HG03432 (cell line): ENCODE measurements around the gene FSTL5.
"Not testable (repeated sequence)": the region's sequence is repeated elsewhere in the genome, so short reads cannot be mapped to it uniquely, and the experiment has no call there.

Source experiments
- ATAC-seq: cut with Tn5 transposase; IDR thresholded peaks from one replicate; pipeline ENCODE4 v1.9.1; 2021; ENCODE audit warnings: mild to moderate bottlenecking, moderate library complexity; ENCODE audit not compliant: unreplicated experiment

Gene FSTL5

GRCh38 chr4:162104459-162105124, 59.2 kb downstream of the FSTL5 start:
- ATAC-seq, result no peak

GRCh38 chr4:162103908-162104307, 59.9 kb downstream of the FSTL5 start:
- not testable (repeated sequence) for ATAC-seq

GRCh38 chr4:162102713-162103112, 61.1 kb downstream of the FSTL5 start:
- ATAC-seq, result no peak

- ATAC-seq, result no peak
Measured at GRCh38 chr4:162101337-162101736, 62.5 kb downstream of the FSTL5 start.

GRCh38 chr4:162075726-162076125, 88.1 kb downstream of the FSTL5 start:
- ATAC-seq, result no peak

- no peak for ATAC-seq
Measured at GRCh38 chr4:162061214-162061613, 102.6 kb downstream of the FSTL5 start.

- ATAC-seq, result no peak
Measured at GRCh38 chr4:162059656-162060055, 104.1 kb downstream of the FSTL5 start.

- ATAC-seq, result no peak
Measured at GRCh38 chr4:162056990-162057389, 106.8 kb downstream of the FSTL5 start.

GRCh38 chr4:162046135-162046534, 117.7 kb downstream of the FSTL5 start:
- ATAC-seq, result no peak

- no peak for ATAC-seq
Measured at GRCh38 chr4:162038112-162038511, 125.7 kb downstream of the FSTL5 start.

- no peak for ATAC-seq
Measured at GRCh38 chr4:162017863-162018262, 145.9 kb downstream of the FSTL5 start.

GRCh38 chr4:162016991-162017390, 146.8 kb downstream of the FSTL5 start:
- ATAC-seq, result no peak

GRCh38 chr4:162016219-162016618, 147.6 kb downstream of the FSTL5 start:
- ATAC-seq, result no peak

GRCh38 chr4:162015090-162015489, 148.7 kb downstream of the FSTL5 start:
- ATAC-seq, result peak; percentile 57

- no peak for ATAC-seq
Measured at GRCh38 chr4:162011089-162011488, 152.7 kb downstream of the FSTL5 start.

- no peak for ATAC-seq
Measured at GRCh38 chr4:162010362-162010761, 153.4 kb downstream of the FSTL5 start.

- ATAC-seq, result no peak
Measured at GRCh38 chr4:161992317-161992716, 171.5 kb downstream of the FSTL5 start.

- no peak for ATAC-seq
Measured at GRCh38 chr4:161991811-161992210, 172.0 kb downstream of the FSTL5 start.

- no peak for ATAC-seq
Measured at GRCh38 chr4:161990721-161991120, 173.1 kb downstream of the FSTL5 start.

GRCh38 chr4:161988946-161989345, 174.9 kb downstream of the FSTL5 start:
- no peak for ATAC-seq

- ATAC-seq, result no peak
Measured at GRCh38 chr4:161987611-161988010, 176.2 kb downstream of the FSTL5 start.

- ATAC-seq, result no peak
Measured at GRCh38 chr4:161952382-161952781, 211.4 kb downstream of the FSTL5 start.
